Gastrocnemius medialis (tissue), 4 donors: ENCODE measurements around the gene COL6A3. TPM values are rescaled to one million over a fixed set of nuclear protein-coding genes. Genes with fewer than 3 reads are reported as not detected.
"Not testable (repeated sequence)": the region's sequence is repeated elsewhere in the genome, so short reads cannot be mapped to it uniquely, and the experiment has no call there.

Source experiments
- ATAC-seq, 2 donors: fragments of 150-250 bp; one replicate each; pipeline ENCODE4 v1.9.1; 2016
- DNase-seq, 2 donors: peaks; one replicate each; pipeline ENCODE4 v3.0.0-alpha.2; 2019
- H3K27ac ChIP-seq, 4 donors: fragments of 200-600 bp; sonication (generic); 1 replicate in 1 of 4; 2 replicates in 3 of 4; pipeline ENCODE4 v1.5.1; 2016 to 2018; ENCODE audit warnings: mild to moderate bottlenecking in 2 of 4, moderate library complexity in 1 of 4
- H3K27me3 ChIP-seq, 3 donors: fragments of 200-600 bp; sonication (generic) in 2 of 3; 1 replicate in 1 of 3; 2 replicates in 2 of 3; pipeline versions ENCODE4 v1.5.1 to v1.6.0; 2016 to 2019; ENCODE audit warnings: mild to moderate bottlenecking in 1 of 3, moderate library complexity in 1 of 3
- H3K36me3 ChIP-seq, 2 donors: fragments of 200-600 bp; sonication (generic) in 1 of 2; one replicate each; pipeline ENCODE4 v1.5.1; 2017 to 2018
- H3K4me1 ChIP-seq, 2 donors: fragments of 200-600 bp; sonication (generic) in 1 of 2; one replicate each; pipeline ENCODE4 v1.5.1; 2016 to 2017; ENCODE audit warnings: mild to moderate bottlenecking in 2 of 2
- H3K4me3 ChIP-seq, 4 donors: fragments of 200-600 bp; sonication (generic) in 3 of 4; 1 replicate in 1 of 4; 2 replicates in 3 of 4; pipeline ENCODE4 v1.5.1; 2016 to 2019; ENCODE audit warnings: mild to moderate bottlenecking in 2 of 4
- H3K9me3 ChIP-seq, 3 donors: fragments of 200-600 bp; sonication (generic) in 2 of 3; 1 replicate in 1 of 3; 2 replicates in 2 of 3; pipeline ENCODE4 v1.5.1; 2016 to 2019
- POLR2A ChIP-seq, 2 donors: fragments of 450-650 bp; IDR thresholded peaks; one replicate each; pipeline ENCODE4 v1.6.1; 2017; ENCODE audit warnings: antibody characterized with exemption in 2 of 2, mild to moderate bottlenecking in 2 of 2, moderate library complexity in 2 of 2
- in situ Hi-C, 4 donors: fragments of 200-750 bp; cut with MboI; loops; one replicate each; pipeline versions ENCODE4 v1.15.0 to v1.8.0; 2017; ENCODE audit warnings: low sequenced_read_pairs in 4 of 4
- intact Hi-C: fragments of 100-400 bp; cut with DNase I; formaldehyde crosslinking; loops from one replicate; pipeline ENCODE4 v1.15.1; 2023; ENCODE audit warnings: low total_unique reads
- total RNA-seq, 4 donors: library from RNA; depleted of rRNA; stranded (reverse); fragments of >200 nt; gene quantifications; one replicate each; pipeline versions ENCODE4 v1.1.0 to v1.2.3, GENCODE V29; 2016
- TF ChIP-seq, protein P1 (sequence below), 5 experiments: fragments of 450-650 bp in 3 of 5; fragments of 200-600 bp in 2 of 5; sonication (generic) in 2 of 5; IDR thresholded peaks in 4 of 5; conservative IDR thresholded peaks in 1 of 5; 1 replicate in 4 of 5; 2 replicates in 1 of 5; pipeline ENCODE4 v1.5.1; 2016 to 2019; ENCODE audit warnings: antibody characterized with exemption in 5 of 5, mild to moderate bottlenecking in 3 of 5, moderate library complexity in 3 of 5

Gene COL6A3
- total RNA-seq, 4 donors from 2014 or later = 45.3 to 150 (median 108) TPM

DNA sequence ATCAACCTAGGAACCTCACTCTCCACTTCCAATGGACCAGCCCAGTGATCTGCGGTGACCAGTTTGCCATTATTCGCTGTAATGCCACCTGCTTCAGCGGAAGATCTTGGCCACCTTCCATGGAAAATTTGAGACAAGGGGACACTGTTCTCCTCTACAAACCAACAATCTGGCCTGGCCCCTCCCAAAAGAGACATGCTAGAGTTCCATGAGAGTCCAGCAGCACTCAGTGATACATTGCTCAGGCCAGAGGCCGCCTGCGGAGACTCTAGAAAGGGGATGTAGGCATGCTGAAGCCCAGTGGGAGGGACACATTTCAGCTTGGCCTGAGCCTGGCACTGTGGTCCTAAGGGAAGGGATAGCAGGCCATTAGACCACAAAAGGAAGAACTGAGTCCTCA, 58.3 kb downstream of the COL6A3 start:
- ATAC-seq = no peak
- H3K4me1 ChIP-seq = peaks cover 7 to 11% of the 10 kb centered on the region in 2 donors

DNA sequence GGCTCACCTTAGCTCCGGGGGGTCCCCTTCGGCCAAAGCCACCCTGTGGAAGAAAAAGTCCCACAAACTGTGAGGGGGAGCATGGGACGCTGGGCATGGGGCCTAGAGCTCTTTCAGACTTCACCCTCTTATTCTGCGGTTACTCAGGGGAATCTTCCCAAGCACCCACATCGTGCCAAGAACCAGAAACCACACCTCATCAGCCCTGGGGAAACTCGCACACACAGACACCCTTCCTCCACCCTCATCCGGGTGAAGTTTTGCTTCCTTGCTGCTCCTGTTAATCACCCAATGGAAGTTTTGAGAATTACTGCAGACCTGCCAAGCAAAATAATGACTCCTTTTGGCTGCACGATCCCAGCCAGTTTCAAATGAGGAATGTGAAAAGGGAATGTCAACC, 59.1 kb downstream of the COL6A3 start:
- no peak for ATAC-seq
- no peaks in the 10 kb centered on the region for H3K9me3 ChIP-seq
- H3K27ac ChIP-seq = no peak overlapping the region
- no peaks in the 10 kb centered on the region for H3K36me3 ChIP-seq
- in situ Hi-C loops = no loop called here
- TF ChIP-seq, protein P1, sequence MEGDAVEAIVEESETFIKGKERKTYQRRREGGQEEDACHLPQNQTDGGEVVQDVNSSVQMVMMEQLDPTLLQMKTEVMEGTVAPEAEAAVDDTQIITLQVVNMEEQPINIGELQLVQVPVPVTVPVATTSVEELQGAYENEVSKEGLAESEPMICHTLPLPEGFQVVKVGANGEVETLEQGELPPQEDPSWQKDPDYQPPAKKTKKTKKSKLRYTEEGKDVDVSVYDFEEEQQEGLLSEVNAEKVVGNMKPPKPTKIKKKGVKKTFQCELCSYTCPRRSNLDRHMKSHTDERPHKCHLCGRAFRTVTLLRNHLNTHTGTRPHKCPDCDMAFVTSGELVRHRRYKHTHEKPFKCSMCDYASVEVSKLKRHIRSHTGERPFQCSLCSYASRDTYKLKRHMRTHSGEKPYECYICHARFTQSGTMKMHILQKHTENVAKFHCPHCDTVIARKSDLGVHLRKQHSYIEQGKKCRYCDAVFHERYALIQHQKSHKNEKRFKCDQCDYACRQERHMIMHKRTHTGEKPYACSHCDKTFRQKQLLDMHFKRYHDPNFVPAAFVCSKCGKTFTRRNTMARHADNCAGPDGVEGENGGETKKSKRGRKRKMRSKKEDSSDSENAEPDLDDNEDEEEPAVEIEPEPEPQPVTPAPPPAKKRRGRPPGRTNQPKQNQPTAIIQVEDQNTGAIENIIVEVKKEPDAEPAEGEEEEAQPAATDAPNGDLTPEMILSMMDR (IDR thresholded peaks at IDR 0.05 in 4 of 5, conservative IDR thresholded peaks at IDR 0.05 in 1 of 5) = no peak
- intact Hi-C loops = no loop called here
- no peak for DNase-seq
- H3K4me3 ChIP-seq = no peak overlapping the region
- no peaks in the 10 kb centered on the region for H3K27me3 ChIP-seq
- peaks cover 11 to 15% of the 10 kb centered on the region in 2 donors for H3K4me1 ChIP-seq

More for the DNA sequence above, 58.3 kb downstream of the COL6A3 start:
- Histone ChIP-seq H3K4me3 (no peak overlapping the region), H3K27ac (no peak overlapping the region), H3K27me3 (no peaks in the 10 kb centered on the region), H3K9me3 (no peaks in the 10 kb centered on the region), H3K36me3 (no peaks in the 10 kb centered on the region)
- no peak for DNase-seq
- in situ Hi-C loops (no loop called here), intact Hi-C loops (no loop called here)
- TF ChIP-seq, protein P1 (IDR thresholded peaks at IDR 0.05 in 4 of 5, conservative IDR thresholded peaks at IDR 0.05 in 1 of 5) = no peak
- TF ChIP-seq POLR2A (IDR thresholded peaks at IDR 0.05) = no peak

DNA sequence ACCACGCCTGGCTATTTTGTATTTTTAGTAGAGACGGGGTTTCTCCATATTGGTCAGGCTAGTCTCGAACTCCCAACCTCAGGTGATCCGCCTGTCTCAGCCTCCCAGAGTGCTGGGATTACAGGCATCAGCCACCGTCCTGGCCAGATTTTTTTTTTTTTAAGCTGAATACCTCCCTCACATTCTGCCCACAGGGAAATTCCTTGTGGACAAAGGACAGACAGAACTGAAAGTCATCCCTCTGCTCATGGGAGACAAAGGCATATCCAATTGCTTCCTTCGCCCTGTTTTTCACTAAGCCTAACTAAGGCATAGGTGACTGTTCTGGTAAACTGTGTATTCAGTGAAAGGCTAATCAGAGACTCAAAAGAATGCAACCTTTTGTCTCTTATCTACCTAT, 59.8 kb downstream of the COL6A3 start:
- intact Hi-C loops, H3K27ac ChIP-seq, DNase-seq, H3K27me3 ChIP-seq, H3K9me3 ChIP-seq, H3K4me3 ChIP-seq, H3K36me3 ChIP-seq, in situ Hi-C loops, ATAC-seq: not testable (repeated sequence)
- peaks cover 12 to 15% of the 10 kb centered on the region in 2 donors for H3K4me1 ChIP-seq

GRCh38 chr2:237353215-237353614, 60.7 kb downstream of the COL6A3 start:
- peaks cover 12 to 15% of the 10 kb centered on the region in 2 donors for H3K4me1 ChIP-seq
- TF ChIP-seq POLR2A (IDR thresholded peaks at IDR 0.05) = no peak
- TF ChIP-seq, protein P1 (IDR thresholded peaks at IDR 0.05 in 4 of 5, conservative IDR thresholded peaks at IDR 0.05 in 1 of 5) = no peak
- no peaks in the 10 kb centered on the region for H3K27me3 ChIP-seq
- H3K9me3 ChIP-seq = no peaks in the 10 kb centered on the region
- intact Hi-C loops = no loop called here
- ATAC-seq (no peak), DNase-seq (no peak)
- no peaks in the 10 kb centered on the region for H3K36me3 ChIP-seq
- peak overlapping the region in 1 of 4 donors; percentile 22 for H3K27ac ChIP-seq
- in situ Hi-C loops = no loop called here
- H3K4me3 ChIP-seq = no peak overlapping the region

DNA sequence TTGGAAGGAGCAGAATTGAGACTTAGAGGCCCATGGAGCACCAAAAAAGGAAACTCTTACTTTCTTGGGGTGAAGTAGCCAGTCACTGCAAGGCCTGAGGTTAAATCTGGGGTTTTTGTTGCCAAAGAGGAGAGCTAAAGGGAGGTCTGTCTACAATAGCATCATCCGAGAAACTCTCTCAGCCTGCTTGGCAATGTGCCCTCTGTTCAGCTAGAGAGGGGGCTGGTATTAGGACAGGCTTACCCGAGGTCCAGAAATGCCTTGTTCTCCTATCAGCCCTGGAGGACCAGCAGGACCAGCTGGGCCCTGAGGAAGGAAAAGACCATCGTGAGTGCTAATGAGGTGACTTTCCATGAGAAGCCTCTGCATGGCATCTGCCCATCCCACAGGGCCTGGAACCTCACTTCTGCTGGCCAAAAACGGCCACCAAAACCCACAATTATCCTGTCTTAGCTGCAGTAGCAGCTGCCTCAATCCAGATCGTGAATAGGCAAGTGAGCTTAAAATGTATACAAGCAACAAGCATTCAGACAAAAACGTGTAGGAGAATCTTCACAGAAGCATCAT, 61.6 kb downstream of the COL6A3 start:
- Histone ChIP-seq H3K36me3 (no peaks in the 10 kb centered on the region), H3K4me1 (peaks cover 12 to 15% of the 10 kb centered on the region in 2 donors), H3K4me3 (no peak overlapping the region), H3K9me3 (no peaks in the 10 kb centered on the region), H3K27ac (no peak overlapping the region), H3K27me3 (no peaks in the 10 kb centered on the region)
- TF ChIP-seq POLR2A (IDR thresholded peaks at IDR 0.05) = no peak
- TF ChIP-seq, protein P1 (IDR thresholded peaks at IDR 0.05 in 4 of 5, conservative IDR thresholded peaks at IDR 0.05 in 1 of 5) = no peak
- intact Hi-C loops = no loop called here
- ATAC-seq (no peak), DNase-seq (no peak)
- in situ Hi-C loops = no loop called here
